Raji (cell line): ENCODE measurements around the gene APOO.

Source experiments
- POLR2A ChIP-seq: IDR thresholded peaks from 2 replicates; pipeline ENCODE4 v1.6.1; 2011; ENCODE audit warnings: low read depth, low read length, control low read depth; ENCODE audit not compliant: insufficient read depth

APOO gene

DNA sequence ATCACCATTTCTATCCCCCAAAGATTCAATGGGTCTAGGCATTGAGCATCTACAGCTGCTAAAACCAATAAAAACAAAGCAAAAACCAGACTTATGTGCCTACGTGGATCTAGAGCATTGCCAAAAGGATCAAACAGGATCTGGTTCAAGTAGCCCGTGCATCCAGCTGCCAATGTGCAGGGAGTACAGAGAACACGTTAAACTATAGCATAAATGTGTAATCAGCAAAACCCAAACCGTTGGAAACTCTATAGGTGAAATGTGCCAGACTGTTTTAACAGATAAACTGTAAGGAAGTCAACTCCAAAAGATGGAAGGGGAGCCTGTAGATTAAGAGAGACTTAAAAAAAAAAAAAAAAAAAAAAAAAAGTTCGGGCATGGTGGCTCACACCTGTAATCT is 58.5 kb downstream of the APOO start:
- no peak for TF ChIP-seq POLR2A

DNA sequence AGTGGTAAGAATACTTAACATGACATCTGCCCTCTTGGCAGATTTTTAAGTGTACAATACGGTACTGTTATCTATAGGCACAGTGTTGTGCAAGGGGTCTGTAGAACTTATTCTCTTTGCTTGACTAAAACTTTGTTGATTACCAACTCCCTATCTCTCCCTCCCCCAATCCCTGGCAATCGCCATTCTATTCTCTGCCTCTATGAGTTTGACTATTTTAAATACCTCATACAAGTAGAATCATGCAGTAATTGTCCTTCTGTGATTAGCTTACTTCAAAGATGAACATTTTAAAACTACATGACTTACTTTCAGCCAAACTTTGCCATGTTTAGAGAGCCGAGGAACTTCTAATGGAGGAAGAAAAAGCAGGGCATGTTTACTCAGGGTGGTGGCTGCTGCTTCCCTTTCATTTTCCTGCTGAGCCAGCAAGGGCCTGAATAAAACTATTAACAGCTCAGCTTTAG is 62.4 kb downstream of the APOO start:
- no peak for TF ChIP-seq POLR2A

DNA sequence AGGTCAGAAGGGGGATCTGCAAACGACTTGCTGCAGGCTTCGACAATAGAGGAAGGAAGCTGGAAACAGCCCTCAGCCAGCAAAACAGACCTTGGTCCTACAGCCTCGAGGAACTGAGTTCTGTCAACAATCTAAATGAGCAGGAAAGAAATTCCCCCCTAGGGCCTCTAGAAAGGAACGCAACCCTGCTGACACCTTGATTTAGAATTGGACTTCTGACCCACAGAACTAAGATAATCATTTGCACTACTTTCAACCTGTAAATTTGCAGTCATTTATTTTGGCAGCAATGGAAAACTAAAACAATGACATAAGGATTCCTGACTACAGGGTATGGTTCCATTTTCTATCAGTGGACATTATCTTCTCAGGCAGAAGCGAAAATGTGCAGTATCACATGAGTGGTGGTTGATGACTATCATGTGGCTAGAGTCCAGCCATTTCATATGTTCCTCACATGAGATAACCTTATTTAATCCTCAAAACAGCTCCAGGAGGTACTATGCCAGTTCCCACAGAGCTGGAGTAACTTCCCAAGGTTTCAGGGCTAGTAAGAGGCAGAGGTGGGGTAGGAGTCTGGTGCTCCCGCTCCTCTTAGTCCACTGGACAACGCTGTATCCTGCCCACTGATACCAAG is 63.1 kb downstream of the APOO start:
- TF ChIP-seq POLR2A: no peak

DNA sequence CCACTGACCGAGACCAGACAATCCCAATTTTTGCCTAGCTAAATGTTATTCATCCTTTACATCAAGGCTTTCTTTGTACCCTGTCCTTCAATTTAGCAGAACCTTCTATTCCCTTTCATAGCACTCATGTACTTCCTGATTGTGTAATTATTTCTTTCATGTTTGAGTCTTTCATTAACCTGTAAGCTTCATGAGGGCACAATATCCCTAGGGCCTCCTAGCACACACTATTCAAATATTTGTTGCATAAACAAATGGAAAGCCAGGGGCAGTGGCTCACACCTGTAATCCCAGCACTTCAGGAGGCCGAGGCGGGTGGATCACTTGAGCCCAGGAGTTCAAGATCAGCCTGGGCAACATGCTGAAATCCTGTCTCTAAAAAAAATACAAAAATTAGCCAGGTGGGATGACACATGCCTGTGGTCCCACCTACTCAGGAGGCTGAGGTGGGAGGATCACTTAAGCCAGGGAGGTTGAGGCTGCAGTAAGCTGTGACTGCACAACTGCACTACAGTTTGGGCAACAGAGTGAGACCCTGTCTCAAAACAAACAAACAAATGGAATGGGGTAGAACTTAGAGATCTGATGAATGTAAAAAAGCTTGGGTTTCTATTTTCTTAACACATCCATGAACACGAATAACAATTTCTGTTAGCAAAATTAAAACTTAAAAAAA is 65.8 kb downstream of the APOO start:
- no peak for TF ChIP-seq POLR2A

DNA sequence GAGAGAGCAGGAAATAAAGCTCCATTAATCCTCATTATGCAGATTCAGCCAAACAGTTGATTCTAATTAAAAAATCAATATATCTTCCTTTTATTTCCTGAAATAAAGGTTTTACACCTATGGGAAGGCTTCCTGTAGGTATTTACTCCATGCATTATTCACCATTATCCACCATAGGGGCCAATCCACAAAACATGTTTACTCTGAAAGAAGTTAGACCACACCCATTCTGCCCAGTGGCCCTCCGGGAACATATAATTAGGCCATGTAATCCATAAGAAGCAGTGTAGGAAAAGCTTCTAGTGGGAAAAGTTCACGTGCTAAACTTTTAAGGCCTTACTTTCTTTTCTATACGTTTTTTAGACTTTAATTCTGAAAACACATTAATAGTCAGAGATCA is 67.1 kb downstream of the APOO start:
- no peak for TF ChIP-seq POLR2A

DNA sequence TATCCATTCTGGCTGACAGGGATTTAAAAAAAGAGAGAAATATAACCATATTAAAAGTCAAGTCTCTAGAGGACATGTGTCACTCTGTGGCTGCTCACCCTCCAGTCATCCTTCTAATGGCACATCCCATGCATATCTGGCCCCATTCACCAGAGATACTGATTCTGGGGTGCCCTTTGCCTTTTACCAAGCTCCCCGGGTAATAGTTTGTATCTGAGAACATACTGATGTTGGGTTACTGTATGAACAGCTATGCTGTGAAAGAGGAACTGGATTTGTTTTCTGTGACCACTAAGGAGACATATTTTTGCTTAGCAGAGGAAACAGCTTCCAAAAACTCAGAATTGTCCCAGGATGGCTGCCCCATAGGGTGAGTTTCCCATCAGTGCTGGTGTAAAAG is 68.8 kb downstream of the APOO start:
- no peak for TF ChIP-seq POLR2A

DNA sequence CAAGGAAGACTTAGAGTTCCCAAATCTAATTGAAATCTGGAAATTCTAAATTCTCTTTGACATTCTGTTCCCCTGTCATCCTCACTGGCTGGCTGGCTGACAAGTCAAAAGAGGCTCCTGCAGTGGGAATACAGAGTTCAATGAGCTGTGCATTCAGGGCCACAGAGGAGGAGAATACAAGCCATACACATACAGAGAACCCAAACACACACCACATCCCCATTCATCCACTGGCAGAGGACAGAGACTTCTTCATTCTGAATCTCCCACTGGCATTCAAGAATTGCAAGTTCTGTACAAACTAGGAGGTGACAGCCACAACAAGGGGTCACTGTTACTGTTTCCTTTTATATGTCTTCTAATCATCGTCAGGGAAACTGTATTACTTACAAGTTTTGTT is 75.0 kb downstream of the APOO start:
- no peak for TF ChIP-seq POLR2A

DNA sequence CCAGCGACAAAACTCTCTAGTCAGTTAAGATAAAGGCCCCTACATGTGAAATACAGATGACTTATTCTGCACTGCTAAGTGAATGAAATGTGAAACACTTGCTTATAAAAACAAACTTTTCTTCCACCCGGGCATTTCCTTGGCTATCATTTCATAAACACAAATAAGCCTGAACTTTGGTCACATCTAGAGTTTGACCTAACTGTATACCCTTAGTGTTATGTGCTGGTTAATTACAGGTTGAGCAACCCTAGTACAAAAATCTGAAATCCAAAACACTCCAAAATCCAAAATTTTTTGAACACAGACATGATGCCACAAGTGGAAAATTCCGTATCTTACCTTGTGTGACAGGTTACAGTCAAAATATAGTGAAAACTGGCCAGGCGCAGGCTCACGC is 78.9 kb downstream of the APOO start:
- TF ChIP-seq POLR2A: no peak

DNA sequence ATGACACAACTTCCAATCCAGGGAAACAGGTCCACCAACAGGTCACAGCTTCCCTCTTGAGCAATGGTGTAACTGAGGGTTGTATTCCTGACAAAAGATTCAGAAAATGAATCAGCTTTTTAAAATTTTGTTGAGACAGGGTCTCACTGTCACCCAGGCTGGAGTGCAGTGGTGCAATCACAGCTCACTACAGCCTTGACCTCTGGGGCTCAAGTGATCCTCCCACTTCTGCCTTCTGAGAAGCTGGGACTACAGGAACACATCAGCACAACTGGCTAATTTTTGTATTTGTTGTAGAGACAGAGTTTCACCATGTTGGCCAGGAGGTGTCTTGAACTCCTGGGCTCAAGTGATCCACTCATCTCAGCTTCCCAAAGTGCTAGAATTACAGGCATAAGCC is 81.1 kb downstream of the APOO start:
- no peak for TF ChIP-seq POLR2A

DNA sequence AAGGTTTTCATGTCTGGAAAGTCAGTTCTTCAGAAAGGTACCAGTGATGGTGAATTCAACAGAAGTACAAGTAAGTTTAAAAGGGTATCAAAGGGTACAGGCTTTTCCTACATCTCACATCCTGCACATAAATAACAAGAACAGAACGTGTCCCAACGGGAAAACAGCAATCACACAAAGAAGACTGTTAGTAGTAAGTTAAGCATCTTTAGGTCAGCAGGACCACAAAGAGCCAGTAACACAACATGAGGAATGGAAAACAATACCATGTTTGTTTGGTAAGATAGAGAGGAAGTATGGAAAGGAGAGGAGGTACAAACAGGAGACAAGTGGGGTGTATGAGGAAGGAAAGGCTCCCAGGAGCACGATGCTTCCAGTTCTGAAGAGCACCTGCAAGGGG is 81.5 kb downstream of the APOO start:
- TF ChIP-seq POLR2A: no peak

DNA sequence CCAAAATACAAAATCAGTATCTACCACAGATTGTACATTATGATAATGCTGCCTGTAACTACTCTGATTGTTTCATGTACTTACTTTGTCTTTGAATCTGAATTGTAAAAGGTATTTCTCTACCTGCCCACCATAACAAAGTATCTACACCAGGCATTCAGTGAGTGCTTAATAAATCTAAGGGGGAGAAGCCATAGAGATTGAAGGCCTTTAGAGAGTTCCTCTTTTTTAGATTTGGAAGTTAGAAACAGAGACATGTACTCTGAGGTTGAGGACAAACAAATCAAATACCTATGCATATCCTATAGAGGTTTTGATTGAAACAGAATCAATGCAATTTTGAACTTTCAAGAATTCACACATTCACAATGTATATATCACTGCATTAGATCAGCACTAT is 82.1 kb downstream of the APOO start:
- no peak for TF ChIP-seq POLR2A

DNA sequence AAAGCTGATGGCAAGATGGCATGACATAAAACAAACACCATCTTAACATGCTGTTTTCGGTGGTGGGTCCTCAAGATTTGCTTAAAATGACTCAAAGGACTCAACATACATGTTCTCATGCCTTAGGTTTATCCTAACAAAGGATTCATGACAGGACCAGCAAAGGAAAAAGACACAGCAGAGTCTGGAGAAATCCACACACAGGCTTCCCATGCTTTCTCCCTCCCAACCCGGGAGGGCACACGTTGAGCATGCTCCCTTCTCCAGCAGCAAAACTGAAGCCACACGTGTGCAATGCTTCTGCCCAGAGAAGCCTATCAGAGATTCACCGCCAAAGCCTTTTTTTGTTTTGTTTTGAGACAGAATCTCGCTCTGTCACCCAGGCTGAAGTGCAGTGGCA is 84.9 kb downstream of the APOO start:
- TF ChIP-seq POLR2A: no peak

DNA sequence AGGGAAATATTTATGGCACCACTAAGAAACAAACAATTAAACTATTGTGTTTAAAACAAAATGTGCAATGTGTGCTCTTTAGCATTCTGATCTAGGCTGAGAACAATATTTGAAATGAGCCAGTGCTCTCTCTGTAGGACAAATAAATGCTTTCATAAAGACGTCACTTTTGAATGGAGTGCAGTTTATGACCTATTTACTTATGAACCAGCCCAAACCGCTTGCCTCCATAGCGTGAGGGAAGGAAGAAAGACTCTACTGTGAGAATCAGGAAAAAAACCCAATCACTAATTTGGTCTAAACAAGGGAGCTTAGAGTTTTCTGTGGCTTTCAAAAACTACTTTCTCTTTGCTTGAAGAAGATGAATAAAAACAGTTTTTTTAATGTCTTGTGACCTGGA is 85.3 kb downstream of the APOO start:
- no peak for TF ChIP-seq POLR2A

DNA sequence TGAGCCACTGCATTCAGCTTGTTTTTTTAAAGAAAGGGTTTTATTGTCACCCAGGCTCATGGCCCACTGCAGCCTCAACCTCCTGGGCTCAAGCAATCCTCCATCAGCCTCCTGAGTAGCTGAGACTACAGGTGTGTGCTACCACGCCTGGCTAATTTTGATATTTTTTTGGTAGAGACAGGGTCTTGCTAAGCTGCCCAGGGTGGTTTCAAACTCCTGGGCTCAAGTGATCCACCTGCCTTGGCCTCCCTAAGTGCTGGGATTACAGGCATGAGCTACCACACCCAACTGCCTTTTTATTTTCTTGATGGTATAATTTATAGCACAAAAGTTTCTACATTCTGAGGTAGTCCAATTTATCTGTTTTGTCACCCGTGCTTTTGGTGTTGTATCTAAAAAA is 85.9 kb downstream of the APOO start:
- no peak for TF ChIP-seq POLR2A

DNA sequence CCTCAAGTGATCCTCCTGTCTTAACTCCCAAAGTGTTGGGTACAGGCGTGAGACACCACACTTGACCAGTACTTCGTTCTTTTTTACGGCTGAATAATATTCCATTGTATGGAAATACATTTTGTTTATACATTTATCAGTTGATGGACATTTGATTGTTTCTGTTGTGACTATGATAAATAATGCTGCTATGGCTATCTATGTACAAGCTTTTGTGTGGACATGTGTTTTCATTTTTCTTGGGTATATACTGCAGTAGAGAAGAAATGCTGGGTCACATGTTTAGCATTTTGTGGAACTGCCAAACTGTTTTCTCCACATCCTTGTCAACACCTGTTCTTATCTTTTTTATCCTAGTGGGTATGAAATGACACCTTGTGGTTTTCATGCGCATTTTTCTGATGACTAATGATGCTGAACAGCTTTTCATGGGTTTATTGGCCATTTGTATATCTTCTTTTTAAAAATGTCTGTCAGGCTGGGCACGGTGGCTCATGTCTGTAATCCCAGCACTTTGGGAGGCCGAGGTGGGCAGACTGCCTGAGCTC is 87.4 kb downstream of the APOO start:
- no peak for TF ChIP-seq POLR2A

DNA sequence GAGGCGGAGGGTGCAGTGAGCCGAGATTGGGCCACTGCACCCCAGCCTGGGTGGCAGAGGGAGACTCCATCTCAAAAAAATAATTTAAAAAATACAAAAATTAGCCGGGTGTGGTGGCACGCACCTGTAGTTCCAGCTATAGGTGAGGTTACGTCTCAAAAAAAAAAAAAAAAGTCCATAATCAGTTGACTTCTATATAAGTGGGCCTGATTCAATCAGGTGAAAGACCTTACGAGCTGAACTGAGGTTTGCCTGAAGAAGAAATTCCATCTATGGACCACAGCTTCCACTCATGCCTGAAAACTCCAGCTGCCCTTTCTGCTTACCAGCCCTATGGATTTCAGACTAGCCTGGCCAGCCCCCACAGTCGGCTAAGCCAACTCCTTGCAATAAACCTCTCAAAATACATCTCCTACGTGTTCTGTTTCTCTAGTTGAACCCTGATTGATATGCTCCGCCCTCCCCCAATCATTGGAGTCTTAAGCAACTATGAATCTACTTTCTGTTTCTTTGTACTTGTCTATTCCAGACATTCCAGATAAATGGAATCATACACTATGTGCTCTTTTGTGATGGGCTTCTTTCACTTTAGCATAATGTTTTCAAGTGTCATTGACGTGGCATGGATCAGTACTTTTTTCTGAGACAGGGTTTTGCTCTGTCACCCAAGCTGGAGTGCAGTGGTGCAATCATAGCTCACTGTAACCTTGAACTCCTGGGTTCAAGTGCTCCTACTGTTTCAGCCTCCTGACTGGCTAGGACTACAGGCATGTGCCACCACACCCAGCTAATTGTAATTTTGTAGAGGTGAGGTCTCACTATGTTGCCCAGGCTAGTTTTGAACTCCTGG is 88.1 kb downstream of the APOO start:
- TF ChIP-seq POLR2A: no peak
